Mesendoderm (in vitro differentiated cells): ENCODE measurements around the gene SCP2.
A peak's percentile ranks its signal among the peaks of the same experiment; 100 is the strongest.
"Not testable (repeated sequence)": the region's sequence is repeated elsewhere in the genome, so short reads cannot be mapped to it uniquely, and the experiment has no call there.

ENCODE experiments used
- DNase-seq: peaks from one replicate; pipeline ENCODE4 v3.0.0; 2013
- H2AK5ac ChIP-seq: 2 replicates; pipeline ENCODE4 v1.6.1; 2013; ENCODE audit warnings: low read length, inconsistent platforms
- H2BK120ac ChIP-seq: 2 replicates; pipeline ENCODE4 v1.6.1; 2013; ENCODE audit warnings: low read depth, mild to moderate bottlenecking, low read length, moderate library complexity, mixed read lengths
- H2BK15ac ChIP-seq: replicated peaks from 2 replicates; pipeline ENCODE4 v1.6.1; 2013; ENCODE audit warnings: low read depth, mild to moderate bottlenecking, moderate library complexity
- H2BK5ac ChIP-seq: 2 replicates; pipeline ENCODE4 v1.6.1; 2013; ENCODE audit warnings: low read length, inconsistent platforms
- H3K18ac ChIP-seq: 2 replicates; pipeline ENCODE4 v1.6.1; 2013; ENCODE audit warnings: mild to moderate bottlenecking, low read length, mixed read lengths
- H3K23ac ChIP-seq: one replicate; pipeline ENCODE4 v1.6.1; 2013; ENCODE audit warnings: low read length
- H3K27ac ChIP-seq: 2 replicates; pipeline ENCODE4 v1.5.1; 2013; ENCODE audit warnings: low read depth, mild to moderate bottlenecking, inconsistent platforms, low read length, moderate library complexity
- H3K27me3 ChIP-seq: 2 replicates; pipeline ENCODE4 v1.6.1; 2013; ENCODE audit warnings: low read length, control low read depth, mild to moderate bottlenecking, inconsistent platforms; ENCODE audit not compliant: insufficient read depth, poor library complexity
- H3K36me3 ChIP-seq: 2 replicates; pipeline ENCODE4 v1.6.1; 2013; ENCODE audit warnings: low read length, inconsistent platforms; ENCODE audit not compliant: control insufficient read depth, insufficient read depth
- H3K4ac ChIP-seq: one replicate; pipeline ENCODE4 v1.6.1; 2013; ENCODE audit warnings: low read depth, mild to moderate bottlenecking, low read length, moderate library complexity
- H3K4me1 ChIP-seq: 2 replicates; pipeline ENCODE4 v1.6.1; 2013; ENCODE audit warnings: low read depth, low read length, inconsistent platforms; ENCODE audit not compliant: control insufficient read depth
- H3K4me2 ChIP-seq: 2 replicates; pipeline ENCODE4 v1.6.1; 2013; ENCODE audit warnings: low read length
- H3K4me3 ChIP-seq: 2 replicates; pipeline ENCODE4 v1.5.1; 2013; ENCODE audit warnings: mild to moderate bottlenecking, low read length
- H3K56ac ChIP-seq: one replicate; pipeline ENCODE4 v1.6.1; 2013; ENCODE audit warnings: low read length
- H3K79me1 ChIP-seq: 2 replicates; pipeline ENCODE4 v1.6.1; 2013; ENCODE audit warnings: low read length, inconsistent platforms
- H3K79me2 ChIP-seq: 2 replicates; pipeline ENCODE4 v1.6.1; 2013; ENCODE audit warnings: mild to moderate bottlenecking, low read length; ENCODE audit not compliant: control insufficient read depth, insufficient read depth
- H3K9ac ChIP-seq: 2 replicates; pipeline ENCODE4 v1.6.1; 2013; ENCODE audit warnings: low read length, inconsistent platforms
- H4K5ac ChIP-seq: one replicate; pipeline ENCODE4 v1.6.1; 2013; ENCODE audit warnings: low read length
- H4K8ac ChIP-seq: one replicate; pipeline ENCODE4 v1.6.1; 2013; ENCODE audit warnings: low read depth, mild to moderate bottlenecking, control low read depth, low read length, moderate library complexity
- WGBS: extraction: QIAGEN DNeasy Blood & Tissue Kit; methylation state at CpG from one replicate; pipeline ENCODE4 v1.1.7; 2013; ENCODE audit warnings: low lambda C conversion rate, missing lambda C conversion rate; ENCODE audit not compliant: insufficient coverage; ENCODE audit errors: extremely low coverage; 5-methylcytosine and 5-hydroxymethylcytosine counted together

SCP2 gene

DNA sequence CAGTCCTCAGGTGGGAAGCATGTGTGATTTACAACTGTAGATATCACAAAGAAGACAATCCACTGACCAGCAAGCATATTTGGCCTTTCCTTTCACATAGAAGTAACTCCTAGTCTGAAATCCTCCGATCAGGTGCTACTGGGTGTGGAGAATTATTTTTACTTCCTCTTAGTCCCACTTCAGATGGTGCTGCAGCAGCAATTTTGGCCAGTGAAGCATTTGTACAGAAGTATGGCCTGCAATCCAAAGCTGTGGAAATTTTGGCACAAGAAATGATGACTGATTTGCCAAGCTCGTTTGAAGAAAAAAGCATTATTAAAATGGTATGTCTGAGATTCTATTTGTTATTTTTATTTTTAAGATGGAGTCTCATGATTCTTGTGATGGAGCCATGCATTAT, 51.0 kb downstream of the SCP2 start:
- Histone ChIP-seq H3K4me1 (peaks cover 3% of the 10 kb centered on the region), H2AK5ac (no peak overlapping the region), H4K5ac (no peak overlapping the region), H3K4ac (peak overlapping the region; percentile 27), H2BK15ac (no peak overlapping the region), H3K79me2 (no peaks in the 10 kb centered on the region), H3K36me3 (no peaks in the 10 kb centered on the region), H4K8ac (no peak overlapping the region), H3K4me2 (no peak overlapping the region), H3K4me3 (no peak overlapping the region), H3K27me3 (no peaks in the 10 kb centered on the region), H3K9ac (no peak overlapping the region), H3K27ac (no peak overlapping the region), H3K56ac (no peak overlapping the region), H2BK5ac (no peak overlapping the region), H3K79me1 (no peaks in the 10 kb centered on the region), H3K23ac (no peak overlapping the region), H3K18ac (no peak overlapping the region), H2BK120ac (no peak overlapping the region)
- no peak for DNase-seq
- no CpG with 5 or more reads among the region's 2 CpGs for WGBS

DNA sequence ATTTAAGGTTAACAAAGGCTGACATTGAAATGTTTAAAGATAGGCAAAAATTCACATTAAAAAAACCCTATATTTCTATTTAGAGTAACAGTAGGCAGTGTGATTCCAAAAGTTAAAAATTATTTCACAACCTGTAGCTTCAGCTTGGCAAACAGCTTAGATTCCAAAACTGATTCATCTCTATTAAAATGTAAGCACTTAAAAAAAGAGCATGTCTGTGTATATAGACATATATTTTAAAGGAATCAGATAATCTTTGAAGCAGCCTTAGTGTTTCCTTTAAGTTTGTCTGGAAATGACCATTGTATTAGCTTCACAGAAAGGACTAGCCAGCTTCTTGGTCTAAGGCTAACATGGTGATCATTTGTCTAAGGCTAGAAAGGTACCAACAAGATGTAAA, 65.7 kb downstream of the SCP2 start:
- not testable (repeated sequence) for H2AK5ac ChIP-seq, H3K79me1 ChIP-seq, H3K9ac ChIP-seq, H4K8ac ChIP-seq, H2BK120ac ChIP-seq, H3K23ac ChIP-seq, H3K27me3 ChIP-seq, H3K4ac ChIP-seq, DNase-seq, H3K4me2 ChIP-seq, H3K18ac ChIP-seq, H3K79me2 ChIP-seq, H3K4me1 ChIP-seq, H2BK5ac ChIP-seq, H3K36me3 ChIP-seq, H3K56ac ChIP-seq, H2BK15ac ChIP-seq, H4K5ac ChIP-seq, H3K27ac ChIP-seq, H3K4me3 ChIP-seq

DNA sequence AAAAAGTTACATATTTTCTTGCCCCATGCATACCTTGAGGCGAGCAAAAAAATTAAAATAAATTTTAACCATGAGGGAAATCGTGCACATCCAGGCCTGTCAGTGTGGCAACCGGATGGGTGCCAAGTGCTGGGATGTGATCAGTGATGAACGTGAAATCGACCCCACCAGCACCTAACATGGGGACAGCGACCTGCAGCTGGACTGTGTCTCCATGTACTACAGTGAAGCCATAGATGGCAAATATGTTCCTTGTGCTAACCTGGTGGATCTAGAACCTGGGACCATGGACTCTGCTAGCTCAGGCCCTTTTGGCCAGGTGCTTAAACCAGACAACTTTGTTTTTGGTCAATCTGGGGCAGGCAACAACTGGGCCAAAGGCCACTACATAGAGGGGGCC, 67.6 kb downstream of the SCP2 start:
- no peak overlapping the region for H4K8ac ChIP-seq
- H3K27me3 ChIP-seq: no peaks in the 10 kb centered on the region
- no peak overlapping the region for H3K4me2 ChIP-seq
- H2BK15ac ChIP-seq: no peak overlapping the region
- no CpG with 5 or more reads among the region's 6 CpGs for WGBS
- no peak overlapping the region for H4K5ac ChIP-seq
- no peak overlapping the region for H2BK120ac ChIP-seq
- H3K27ac ChIP-seq: no peak overlapping the region
- no peak overlapping the region for H2BK5ac ChIP-seq
- H3K23ac ChIP-seq: no peak overlapping the region
- H3K4me3 ChIP-seq: no peak overlapping the region
- H3K4me1 ChIP-seq: no peaks in the 10 kb centered on the region
- H3K79me1 ChIP-seq: no peaks in the 10 kb centered on the region
- H3K18ac ChIP-seq: no peak overlapping the region
- H3K79me2 ChIP-seq: no peaks in the 10 kb centered on the region
- no peak overlapping the region for H3K9ac ChIP-seq
- H3K36me3 ChIP-seq: no peaks in the 10 kb centered on the region
- no peak overlapping the region for H2AK5ac ChIP-seq
- H3K4ac ChIP-seq: no peak overlapping the region
- DNase-seq: no peak
- H3K56ac ChIP-seq: no peak overlapping the region

DNA sequence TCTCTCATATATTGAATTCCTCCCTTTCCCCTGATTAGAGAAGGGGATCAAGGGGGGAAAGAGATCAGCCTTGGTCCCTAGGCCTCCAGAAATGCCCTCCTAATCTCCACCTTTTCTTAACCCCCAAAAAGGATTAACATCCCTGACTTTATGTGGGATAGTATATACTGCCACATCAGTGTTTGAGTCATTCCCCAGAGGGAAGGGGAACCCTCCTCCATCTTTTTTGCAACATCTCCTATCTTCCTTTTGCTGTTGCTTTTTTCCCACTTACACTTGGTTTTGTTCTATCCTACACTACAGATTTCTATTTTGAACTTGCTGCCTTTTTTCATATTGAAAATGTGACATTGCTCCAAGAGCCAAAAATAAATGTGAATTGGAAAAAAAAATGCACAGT, 69.6 kb downstream of the SCP2 start:
- Histone ChIP-seq H2AK5ac (no peak overlapping the region), H3K56ac (no peak overlapping the region), H3K4me1 (no peaks in the 10 kb centered on the region), H3K36me3 (no peaks in the 10 kb centered on the region), H2BK120ac (no peak overlapping the region), H2BK5ac (no peak overlapping the region), H3K27ac (no peak overlapping the region), H3K23ac (no peak overlapping the region), H3K79me2 (no peaks in the 10 kb centered on the region), H3K4ac (no peak overlapping the region), H4K5ac (no peak overlapping the region), H3K27me3 (no peaks in the 10 kb centered on the region), H2BK15ac (no peak overlapping the region), H3K9ac (no peak overlapping the region), H3K4me2 (no peak overlapping the region), H3K18ac (no peak overlapping the region), H3K4me3 (no peak overlapping the region), H3K79me1 (no peaks in the 10 kb centered on the region), H4K8ac (no peak overlapping the region)
- no peak for DNase-seq

DNA sequence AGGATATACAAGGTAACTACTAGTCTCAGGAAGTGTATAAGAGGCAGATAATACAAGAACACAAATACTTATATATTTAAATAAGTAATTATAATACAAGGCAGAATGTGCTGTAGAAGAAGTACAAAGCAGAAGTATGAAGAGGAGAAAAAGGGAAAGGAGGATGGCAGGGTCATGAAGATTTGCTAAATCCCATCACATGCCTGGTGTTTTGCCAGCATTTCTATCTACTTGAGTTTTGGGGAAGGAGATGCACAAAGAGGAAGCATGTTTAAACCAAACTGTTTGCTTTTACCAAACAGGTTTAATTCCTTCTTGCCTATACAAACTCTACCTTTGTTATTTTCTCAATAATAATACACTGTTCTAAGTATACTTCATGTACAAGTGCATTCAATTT, 74.1 kb downstream of the SCP2 start:
- H3K79me2 ChIP-seq: no peaks in the 10 kb centered on the region
- H2BK120ac ChIP-seq: no peak overlapping the region
- H3K23ac ChIP-seq: no peak overlapping the region
- H3K9ac ChIP-seq: no peak overlapping the region
- no peak overlapping the region for H2BK15ac ChIP-seq
- H3K4ac ChIP-seq: no peak overlapping the region
- no peaks in the 10 kb centered on the region for H3K79me1 ChIP-seq
- no peak overlapping the region for H3K18ac ChIP-seq
- no peak overlapping the region for H4K8ac ChIP-seq
- H3K4me2 ChIP-seq: no peak overlapping the region
- DNase-seq: no peak
- no peak overlapping the region for H2AK5ac ChIP-seq
- no peaks in the 10 kb centered on the region for H3K36me3 ChIP-seq
- H3K27me3 ChIP-seq: no peaks in the 10 kb centered on the region
- no peak overlapping the region for H4K5ac ChIP-seq
- H3K4me3 ChIP-seq: no peak overlapping the region
- no peaks in the 10 kb centered on the region for H3K4me1 ChIP-seq
- no peak overlapping the region for H3K27ac ChIP-seq
- no peak overlapping the region for H3K56ac ChIP-seq
- H2BK5ac ChIP-seq: no peak overlapping the region

DNA sequence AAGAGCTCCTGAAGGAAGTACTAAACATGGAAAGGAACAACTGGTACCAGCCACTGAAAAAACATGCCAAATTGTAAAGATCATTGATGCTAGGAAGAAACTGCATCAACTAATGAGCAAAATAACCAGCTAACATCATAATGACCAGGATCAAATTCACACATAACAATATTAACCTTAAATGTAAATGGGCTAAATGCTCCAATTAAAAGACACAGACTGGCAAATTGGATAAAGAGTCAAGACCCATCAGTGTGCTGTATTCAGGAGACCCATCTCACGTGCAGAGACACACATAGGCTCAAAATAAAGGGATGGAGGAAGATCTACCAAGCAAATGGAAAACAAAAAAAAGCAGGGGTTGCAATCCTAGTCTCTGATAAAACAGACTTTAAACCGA, 79.5 kb downstream of the SCP2 start:
- H3K79me1 ChIP-seq, H3K4me2 ChIP-seq, H3K56ac ChIP-seq, H4K5ac ChIP-seq, H4K8ac ChIP-seq, H3K9ac ChIP-seq, H3K27me3 ChIP-seq, H3K36me3 ChIP-seq, H3K4ac ChIP-seq, H3K79me2 ChIP-seq, H3K4me3 ChIP-seq, H2BK120ac ChIP-seq, H2BK15ac ChIP-seq, DNase-seq, H2AK5ac ChIP-seq, H3K4me1 ChIP-seq, H3K18ac ChIP-seq, H3K27ac ChIP-seq, H3K23ac ChIP-seq, H2BK5ac ChIP-seq: not testable (repeated sequence)
- WGBS: no CpG with 5 or more reads among the region's 2 CpGs
